HEK293 (cell line): ENCODE results near the gene TBX5.
A peak's percentile ranks its signal among the peaks of the same experiment; 100 is the strongest.

ENCODE experiments used
- CTCF ChIA-PET: fragments of 350-600 bp; formaldehyde crosslinking; extraction: SDS; loops from one replicate; lab custom pipeline; 2021; ENCODE audit warnings: antibody characterized with exemption; lab: Yijun Ruan, JAX
- POLR2A ChIA-PET: fragments of 300-600 bp; formaldehyde crosslinking; extraction: SDS; loops from one replicate; lab custom pipeline; 2020; ENCODE audit warnings: antibody characterized with exemption, inconsistent platforms; lab: Yijun Ruan, JAX
- H3K27ac ChIP-seq: fragments of 200-500 bp; sonication (Bioruptor generic); 2 replicates; pipeline ENCODE4 v1.5.1; 2014; ENCODE audit warnings: low read depth, low read length, control low read depth, inconsistent platforms; ENCODE audit errors: extremely low read depth
- H3K36me3 ChIP-seq, 2 experiments: fragments of 200-500 bp in 1 of 2; sonication (Bioruptor generic) in 1 of 2; 1 replicate in 1 of 2; 2 replicates in 1 of 2; pipeline ENCODE4 v1.5.1; 2014 to 2017; ENCODE audit warnings: inconsistent platforms in 2 of 2, low read length in 2 of 2; ENCODE audit not compliant: control insufficient read depth in 2 of 2, insufficient read depth in 1 of 2
- H3K4me1 ChIP-seq: fragments of 200-500 bp; sonication (Bioruptor generic); 2 replicates; pipeline ENCODE4 v1.5.1; 2014; ENCODE audit warnings: mild to moderate bottlenecking, low read length, inconsistent platforms; ENCODE audit not compliant: control insufficient read depth, insufficient read depth
- H3K4me3 ChIP-seq: 2 replicates; pipeline ENCODE4 v1.5.1; 2011; ENCODE audit warnings: low read depth, mild to moderate bottlenecking, control low read depth, low read length, moderate library complexity
- H3K9me3 ChIP-seq: fragments of 200-500 bp; sonication (Bioruptor generic); 2 replicates; pipeline ENCODE4 v1.5.1; 2014; ENCODE audit warnings: low read depth, low read length, inconsistent platforms; ENCODE audit not compliant: control insufficient read depth, insufficient read depth
- GLI2 ChIP-seq: fragments of 450-650 bp; formaldehyde crosslinking; IDR thresholded peaks from 2 replicates; pipeline ENCODE4; 2017; ENCODE audit warnings: missing biosample characterization, missing genetic modification characterization, low read depth, borderline replicate concordance
- HOXC10 ChIP-seq: sonication (generic); formaldehyde crosslinking; IDR thresholded peaks from 2 replicates; pipeline ENCODE4 v1.8.1; 2023; ENCODE audit warnings: mild to moderate bottlenecking, missing genetic modification reagents
- MZF1 ChIP-seq: fragments of 450-650 bp; formaldehyde crosslinking; IDR thresholded peaks from 2 replicates; pipeline ENCODE4 v1.5.1; 2017; ENCODE audit warnings: missing biosample characterization, missing genetic modification characterization, borderline replicate concordance
- SALL2 ChIP-seq: fragments of 450-650 bp; formaldehyde crosslinking; IDR thresholded peaks from 2 replicates; pipeline ENCODE4 v1.5.0; 2017; ENCODE audit warnings: missing biosample characterization, mild to moderate bottlenecking, missing genetic modification characterization, borderline replicate concordance
- SCRT2 ChIP-seq: fragments of 450-650 bp; formaldehyde crosslinking; IDR thresholded peaks from 2 replicates; pipeline ENCODE4 v1.5.1; 2016; ENCODE audit warnings: missing biosample characterization, missing genetic modification characterization
- WT1 ChIP-seq: fragments of 450-650 bp; formaldehyde crosslinking; IDR thresholded peaks from 2 replicates; pipeline ENCODE4 v1.5.1; 2016; ENCODE audit warnings: missing biosample characterization, missing genetic modification characterization
- ZIC2 ChIP-seq: fragments of 450-650 bp; formaldehyde crosslinking; IDR thresholded peaks from 2 replicates; pipeline ENCODE4 v1.5.1; 2016; ENCODE audit warnings: missing biosample characterization, missing genetic modification characterization
- ZNF138 ChIP-seq: fragments of 450-650 bp; formaldehyde crosslinking; IDR thresholded peaks from 2 replicates; pipeline ENCODE4 v1.5.1; 2016; ENCODE audit warnings: missing biosample characterization, missing genetic modification characterization, borderline replicate concordance
- ZNF26 ChIP-seq: fragments of 450-650 bp; formaldehyde crosslinking; IDR thresholded peaks from 2 replicates; pipeline ENCODE4 v1.5.1; 2016; ENCODE audit warnings: missing biosample characterization, missing genetic modification characterization
- ZNF266 ChIP-seq: fragments of 450-650 bp; formaldehyde crosslinking; IDR thresholded peaks from 2 replicates; pipeline ENCODE4 v1.5.1; 2016; ENCODE audit warnings: missing biosample characterization, missing genetic modification characterization, low read depth
- ZNF324 ChIP-seq: fragments of 450-650 bp; formaldehyde crosslinking; IDR thresholded peaks from 2 replicates; pipeline ENCODE4 v1.5.1; 2016; ENCODE audit warnings: missing biosample characterization, missing genetic modification characterization
- ZNF704 ChIP-seq: fragments of 450-650 bp; formaldehyde crosslinking; IDR thresholded peaks from 2 replicates; pipeline ENCODE4 v1.5.1; 2016; ENCODE audit warnings: missing biosample characterization, missing genetic modification characterization
- ZNF791 ChIP-seq: fragments of 450-650 bp; formaldehyde crosslinking; IDR thresholded peaks from 2 replicates; pipeline ENCODE4 v1.5.1; 2016; ENCODE audit warnings: missing biosample characterization, missing genetic modification characterization
- ZNF830 ChIP-seq: fragments of 450-650 bp; IDR thresholded peaks from 2 replicates; pipeline ENCODE4 v1.5.0; 2018; ENCODE audit warnings: missing biosample characterization, missing genetic modification characterization, low read depth, mild to moderate bottlenecking, moderate library complexity
- TF ChIP-seq, protein P1 (sequence below): fragments of 450-650 bp; formaldehyde crosslinking; IDR thresholded peaks from 2 replicates; pipeline ENCODE4 v1.5.1; 2016; ENCODE audit warnings: missing biosample characterization, missing genetic modification characterization
- TF ChIP-seq, protein P2 (sequence below): fragments of 450-650 bp; formaldehyde crosslinking; IDR thresholded peaks from 2 replicates; pipeline ENCODE4 v1.5.1; 2016; ENCODE audit warnings: missing biosample characterization, missing genetic modification characterization, low read depth
- TF ChIP-seq, protein P3 (sequence below): fragments of 450-650 bp; formaldehyde crosslinking; IDR thresholded peaks from 2 replicates; pipeline ENCODE4 v1.5.1; 2016; ENCODE audit warnings: missing biosample characterization, missing genetic modification characterization

Gene TBX5

DNA sequence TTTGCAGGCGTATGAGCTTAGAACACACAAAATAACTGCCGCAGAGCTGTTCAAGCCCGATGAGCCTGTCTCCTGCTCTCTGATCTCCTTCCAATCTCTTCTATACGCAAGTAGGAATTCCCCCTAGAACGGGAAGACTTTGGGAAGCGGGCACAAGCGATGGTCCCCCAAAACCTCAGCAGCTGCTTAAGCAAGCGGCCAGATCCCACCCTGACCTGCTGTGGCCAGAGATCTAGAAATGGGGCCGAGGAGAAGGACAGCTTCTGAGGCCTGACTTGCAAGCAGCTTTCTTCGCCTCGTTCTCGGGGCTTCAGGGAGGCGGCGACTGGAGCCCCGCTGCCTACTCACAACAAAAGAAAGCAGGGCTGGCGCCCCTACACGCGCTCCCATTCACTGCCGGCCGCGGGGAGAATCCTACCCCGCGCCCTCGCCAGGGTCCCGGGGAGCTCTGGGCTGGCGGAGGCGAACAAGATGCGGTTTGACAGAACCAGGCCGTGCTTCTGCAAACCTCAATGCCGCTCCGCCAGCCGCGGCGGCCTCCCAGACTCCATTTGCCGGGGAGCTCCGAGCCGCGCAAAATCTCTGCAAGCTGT lies 922 bp downstream of the TBX5 start:
- Histone ChIP-seq H3K9me3 (no peaks in the 10 kb centered on the region), H3K4me1 (no peaks in the 10 kb centered on the region), H3K27ac (no peak overlapping the region), H3K36me3 (no peaks in the 10 kb centered on the region)
- ChIA-PET POLR2A (no interaction called here), CTCF (no interaction called here)
- TF ChIP-seq ZNF324 = no peak
- no peak for TF ChIP-seq ZNF704 (tag by site-specific recombination)
- TF ChIP-seq HOXC10 (CRISPR knock-in tag) = no peak
- TF ChIP-seq ZIC2 (tag by site-specific recombination) = no peak
- no peak for TF ChIP-seq ZNF830
- TF ChIP-seq, protein P1, sequence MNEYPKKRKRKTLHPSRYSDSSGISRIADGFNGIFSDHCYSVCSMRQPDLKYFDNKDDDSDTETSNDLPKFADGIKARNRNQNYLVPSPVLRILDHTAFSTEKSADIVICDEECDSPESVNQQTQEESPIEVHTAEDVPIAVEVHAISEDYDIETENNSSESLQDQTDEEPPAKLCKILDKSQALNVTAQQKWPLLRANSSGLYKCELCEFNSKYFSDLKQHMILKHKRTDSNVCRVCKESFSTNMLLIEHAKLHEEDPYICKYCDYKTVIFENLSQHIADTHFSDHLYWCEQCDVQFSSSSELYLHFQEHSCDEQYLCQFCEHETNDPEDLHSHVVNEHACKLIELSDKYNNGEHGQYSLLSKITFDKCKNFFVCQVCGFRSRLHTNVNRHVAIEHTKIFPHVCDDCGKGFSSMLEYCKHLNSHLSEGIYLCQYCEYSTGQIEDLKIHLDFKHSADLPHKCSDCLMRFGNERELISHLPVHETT = no peak
- no peak for TF ChIP-seq SALL2 (tag by site-specific recombination)
- TF ChIP-seq ZNF138 (tag by site-specific recombination) = no peak
- TF ChIP-seq MZF1 = no peak
- TF ChIP-seq GLI2 (tag by site-specific recombination) = no peak
- TF ChIP-seq SCRT2 (tag by site-specific recombination) = no peak
- TF ChIP-seq ZNF266 (tag by site-specific recombination) = no peak
- TF ChIP-seq, protein P2, sequence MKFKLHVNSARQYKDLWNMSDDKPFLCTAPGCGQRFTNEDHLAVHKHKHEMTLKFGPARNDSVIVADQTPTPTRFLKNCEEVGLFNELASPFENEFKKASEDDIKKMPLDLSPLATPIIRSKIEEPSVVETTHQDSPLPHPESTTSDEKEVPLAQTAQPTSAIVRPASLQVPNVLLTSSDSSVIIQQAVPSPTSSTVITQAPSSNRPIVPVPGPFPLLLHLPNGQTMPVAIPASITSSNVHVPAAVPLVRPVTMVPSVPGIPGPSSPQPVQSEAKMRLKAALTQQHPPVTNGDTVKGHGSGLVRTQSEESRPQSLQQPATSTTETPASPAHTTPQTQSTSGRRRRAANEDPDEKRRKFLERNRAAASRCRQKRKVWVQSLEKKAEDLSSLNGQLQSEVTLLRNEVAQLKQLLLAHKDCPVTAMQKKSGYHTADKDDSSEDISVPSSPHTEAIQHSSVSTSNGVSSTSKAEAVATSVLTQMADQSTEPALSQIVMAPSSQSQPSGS = no peak
- no peak for TF ChIP-seq ZNF26 (tag by site-specific recombination)
- TF ChIP-seq WT1 (tag by site-specific recombination) = no peak
- TF ChIP-seq, protein P3, sequence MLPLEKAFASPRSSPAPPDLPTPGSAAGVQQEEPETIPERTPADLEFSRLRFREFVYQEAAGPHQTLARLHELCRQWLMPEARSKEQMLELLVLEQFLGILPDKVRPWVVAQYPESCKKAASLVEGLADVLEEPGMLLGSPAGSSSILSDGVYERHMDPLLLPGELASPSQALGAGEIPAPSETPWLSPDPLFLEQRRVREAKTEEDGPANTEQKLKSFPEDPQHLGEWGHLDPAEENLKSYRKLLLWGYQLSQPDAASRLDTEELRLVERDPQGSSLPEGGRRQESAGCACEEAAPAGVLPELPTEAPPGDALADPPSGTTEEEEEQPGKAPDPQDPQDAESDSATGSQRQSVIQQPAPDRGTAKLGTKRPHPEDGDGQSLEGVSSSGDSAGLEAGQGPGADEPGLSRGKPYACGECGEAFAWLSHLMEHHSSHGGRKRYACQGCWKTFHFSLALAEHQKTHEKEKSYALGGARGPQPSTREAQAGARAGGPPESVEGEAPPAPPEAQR (tag by site-specific recombination) = no peak
- TF ChIP-seq, all 188 proteins: peak for 0
- peak overlapping the region; percentile 3 for H3K4me3 ChIP-seq

- no peaks in the 10 kb centered on the region for H3K9me3 ChIP-seq
- CTCF ChIA-PET = no interaction called here
- H3K4me3 ChIP-seq = no peak overlapping the region
- H3K36me3 ChIP-seq = no peaks in the 10 kb centered on the region
- POLR2A ChIA-PET = no interaction called here
- TF ChIP-seq ZNF704 (tag by site-specific recombination) (no peak), ZNF791 (tag by site-specific recombination) (no peak)
- no peaks in the 10 kb centered on the region for H3K4me1 ChIP-seq
- H3K27ac ChIP-seq = no peak overlapping the region
Observed at GRCh38 chr12:114404083-114404925, 1.6 kb downstream of the TBX5 start.
